ENCODE results near the gene STOX2.

DNA sequence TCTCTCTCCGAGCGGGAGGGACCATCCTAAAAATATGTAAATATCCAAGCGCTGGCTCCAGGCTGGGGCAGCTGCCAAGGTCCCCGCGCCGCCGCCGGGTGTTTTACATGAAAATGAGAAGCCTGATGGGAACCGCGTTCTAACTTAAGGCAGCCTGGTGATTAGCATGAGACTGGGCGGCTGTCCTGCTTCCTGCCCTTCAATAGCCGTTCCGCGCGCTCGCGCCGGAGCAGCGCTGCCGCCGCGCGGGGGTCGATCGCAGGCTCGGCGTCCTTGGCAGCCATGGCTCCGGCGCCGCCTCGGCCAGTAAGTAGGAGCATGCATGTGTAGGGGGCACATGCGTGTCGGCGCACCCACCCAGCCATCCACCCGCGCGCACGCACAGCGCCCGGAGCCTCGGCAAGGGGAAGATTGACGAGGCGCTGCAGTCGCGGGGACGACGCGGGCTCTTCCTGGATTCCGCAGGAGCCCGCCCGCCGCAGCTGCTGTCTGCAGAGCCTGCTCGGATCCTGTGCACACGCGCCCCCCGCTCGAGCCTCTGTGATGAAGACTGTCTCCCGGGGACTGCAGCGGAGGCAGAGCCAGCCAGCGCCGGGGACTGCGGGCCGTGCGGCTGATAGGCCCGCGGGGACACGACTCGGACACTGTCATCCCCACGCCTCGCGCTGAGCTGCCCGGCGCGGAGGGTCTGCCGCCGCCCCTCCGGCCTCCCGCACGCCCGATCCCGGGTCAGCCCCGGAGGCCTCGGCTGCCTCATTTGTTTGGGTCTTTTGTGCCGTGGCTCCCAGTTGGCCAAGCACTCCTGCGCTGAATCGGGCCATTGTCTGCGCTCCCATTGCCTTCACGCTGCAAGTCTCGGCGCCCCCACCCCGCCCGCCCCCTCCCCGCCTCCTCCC is 734 bp downstream of the STOX2 start:
- TF ChIP-seq, protein P1, sequence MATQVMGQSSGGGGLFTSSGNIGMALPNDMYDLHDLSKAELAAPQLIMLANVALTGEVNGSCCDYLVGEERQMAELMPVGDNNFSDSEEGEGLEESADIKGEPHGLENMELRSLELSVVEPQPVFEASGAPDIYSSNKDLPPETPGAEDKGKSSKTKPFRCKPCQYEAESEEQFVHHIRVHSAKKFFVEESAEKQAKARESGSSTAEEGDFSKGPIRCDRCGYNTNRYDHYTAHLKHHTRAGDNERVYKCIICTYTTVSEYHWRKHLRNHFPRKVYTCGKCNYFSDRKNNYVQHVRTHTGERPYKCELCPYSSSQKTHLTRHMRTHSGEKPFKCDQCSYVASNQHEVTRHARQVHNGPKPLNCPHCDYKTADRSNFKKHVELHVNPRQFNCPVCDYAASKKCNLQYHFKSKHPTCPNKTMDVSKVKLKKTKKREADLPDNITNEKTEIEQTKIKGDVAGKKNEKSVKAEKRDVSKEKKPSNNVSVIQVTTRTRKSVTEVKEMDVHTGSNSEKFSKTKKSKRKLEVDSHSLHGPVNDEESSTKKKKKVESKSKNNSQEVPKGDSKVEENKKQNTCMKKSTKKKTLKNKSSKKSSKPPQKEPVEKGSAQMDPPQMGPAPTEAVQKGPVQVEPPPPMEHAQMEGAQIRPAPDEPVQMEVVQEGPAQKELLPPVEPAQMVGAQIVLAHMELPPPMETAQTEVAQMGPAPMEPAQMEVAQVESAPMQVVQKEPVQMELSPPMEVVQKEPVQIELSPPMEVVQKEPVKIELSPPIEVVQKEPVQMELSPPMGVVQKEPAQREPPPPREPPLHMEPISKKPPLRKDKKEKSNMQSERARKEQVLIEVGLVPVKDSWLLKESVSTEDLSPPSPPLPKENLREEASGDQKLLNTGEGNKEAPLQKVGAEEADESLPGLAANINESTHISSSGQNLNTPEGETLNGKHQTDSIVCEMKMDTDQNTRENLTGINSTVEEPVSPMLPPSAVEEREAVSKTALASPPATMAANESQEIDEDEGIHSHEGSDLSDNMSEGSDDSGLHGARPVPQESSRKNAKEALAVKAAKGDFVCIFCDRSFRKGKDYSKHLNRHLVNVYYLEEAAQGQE (IDR thresholded peaks at IDR 0.05; ENCODE audit: insufficient read depth in 1 of 2, low read depth in 2 of 2, low read length in 2 of 2), result no peak
- TF ChIP-seq SIN3A (IDR thresholded peaks at IDR 0.05; ENCODE audit: borderline replicate concordance, insufficient read depth, low read length), result no peak
